Activated naive CD8-positive, alpha-beta T cell treated with anti-CD3 and anti-CD28 coated beads, Interleukin-2, amount 50 U/mL, for 24 hours (primary cell): Measurements from ENCODE around the gene LRRC59.
"Not testable (repeated sequence)": the region's sequence is repeated elsewhere in the genome, so short reads cannot be mapped to it uniquely, and the experiment has no call there.

Experiments
- ATAC-seq: fragments of 150-1000 bp; cut with Tn5 transposase; one replicate; pipeline ENCODE4 v1.10.0; 2021
- DNase-seq: peaks from one replicate; pipeline ENCODE4 v3.0.0; 2021
- H3K27ac Mint-ChIP-seq: one replicate; pipeline ENCODE4 v1.8.0; 2021; ENCODE audit warnings: mild to moderate bottlenecking, mixed read lengths
- H3K27me3 Mint-ChIP-seq: one replicate; pipeline ENCODE4 v1.8.0; 2021; ENCODE audit warnings: mixed read lengths
- H3K36me3 Mint-ChIP-seq: one replicate; pipeline ENCODE4 v1.8.0; 2021; ENCODE audit warnings: low read depth, mixed read lengths
- H3K4me1 Mint-ChIP-seq: one replicate; pipeline ENCODE4 v1.8.0; 2021; ENCODE audit warnings: mixed read lengths
- H3K4me3 Mint-ChIP-seq: one replicate; pipeline ENCODE4 v1.8.0; 2021; ENCODE audit warnings: mild to moderate bottlenecking, moderate library complexity, mixed read lengths
- H3K9me3 Mint-ChIP-seq: one replicate; pipeline ENCODE4 v1.8.0; 2021; ENCODE audit warnings: mixed read lengths

The LRRC59 gene

DNA sequence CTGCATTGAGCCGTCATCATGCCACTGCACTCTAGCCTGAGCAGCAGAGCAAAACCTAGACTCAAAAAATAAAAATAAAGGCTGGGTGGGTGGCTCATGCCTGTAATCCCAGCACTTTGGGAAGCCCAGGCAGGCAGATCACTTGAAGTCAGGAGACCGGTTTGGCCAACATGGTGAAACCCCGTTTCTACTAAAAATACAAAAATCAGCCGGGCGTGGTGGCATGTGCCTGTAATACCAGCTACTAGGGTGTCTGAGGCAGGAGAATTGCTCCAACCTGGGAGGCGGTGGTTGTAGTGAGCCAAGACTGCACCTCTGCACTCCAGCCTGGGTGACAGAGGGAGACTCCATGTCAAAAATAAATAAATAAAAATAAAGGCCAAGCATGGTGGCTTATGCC, 30.8 kb upstream of the LRRC59 start:
- H3K27me3 Mint-ChIP-seq, DNase-seq, ATAC-seq, H3K4me3 Mint-ChIP-seq, H3K36me3 Mint-ChIP-seq, H3K9me3 Mint-ChIP-seq, H3K27ac Mint-ChIP-seq: not testable (repeated sequence)
- peaks cover 19% of the 10 kb centered on the region for H3K4me1 Mint-ChIP-seq

DNA sequence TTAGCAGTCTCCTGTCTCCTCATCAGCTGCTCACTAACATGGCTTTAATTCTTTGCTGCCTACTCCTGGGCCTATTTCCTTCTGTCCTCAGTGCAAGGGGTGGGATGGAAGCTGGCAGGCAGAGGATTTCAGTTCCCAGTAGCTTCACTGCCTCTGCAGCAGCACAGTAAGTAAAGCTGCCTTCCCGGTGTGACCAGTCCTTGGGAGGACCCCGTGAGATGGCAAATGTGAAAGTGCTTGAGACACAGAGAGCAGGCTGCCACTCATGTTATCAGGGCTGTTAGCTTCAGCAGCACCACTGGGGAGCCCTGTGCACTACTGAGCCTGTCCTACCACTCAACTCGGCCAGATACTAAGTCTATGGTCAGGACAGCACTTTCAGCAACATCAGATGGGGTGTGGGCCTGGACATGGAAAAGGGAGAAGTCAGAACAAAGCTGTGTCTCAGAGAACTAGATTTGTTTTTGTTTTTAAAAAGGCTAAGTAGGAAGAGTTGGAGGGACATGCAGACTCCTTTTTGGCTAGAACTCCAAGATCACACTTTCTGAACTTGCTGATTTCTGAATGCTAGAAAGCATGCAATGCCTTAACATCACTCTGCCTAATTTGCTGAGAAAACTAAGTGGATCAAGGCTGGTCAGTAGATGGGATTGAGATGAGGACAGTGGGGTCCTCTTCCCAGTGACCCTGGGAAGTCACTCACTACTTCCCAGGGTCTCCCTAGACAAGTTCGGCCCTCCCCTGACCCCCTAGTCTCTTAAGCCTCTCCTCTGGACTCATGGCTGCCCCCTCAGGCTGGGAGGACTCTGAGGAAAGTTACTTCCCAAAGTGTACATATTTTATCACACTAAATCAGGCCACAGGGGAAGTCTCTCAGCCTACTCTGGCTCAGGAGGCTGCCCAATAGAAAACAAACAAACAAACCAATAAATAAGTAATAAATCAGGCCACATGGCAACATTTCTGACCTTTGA, 29.8 kb upstream of the LRRC59 start:
- Mint-ChIP-seq H3K4me3 (peak overlapping the region; percentile 77), H3K27ac (peak overlapping the region; percentile 13), H3K27me3 (no peaks in the 10 kb centered on the region), H3K4me1 (peaks cover 19% of the 10 kb centered on the region), H3K36me3 (no peaks in the 10 kb centered on the region), H3K9me3 (no peaks in the 10 kb centered on the region)
- peak; percentile 56 for ATAC-seq
- DNase-seq = peak; percentile 46

DNA sequence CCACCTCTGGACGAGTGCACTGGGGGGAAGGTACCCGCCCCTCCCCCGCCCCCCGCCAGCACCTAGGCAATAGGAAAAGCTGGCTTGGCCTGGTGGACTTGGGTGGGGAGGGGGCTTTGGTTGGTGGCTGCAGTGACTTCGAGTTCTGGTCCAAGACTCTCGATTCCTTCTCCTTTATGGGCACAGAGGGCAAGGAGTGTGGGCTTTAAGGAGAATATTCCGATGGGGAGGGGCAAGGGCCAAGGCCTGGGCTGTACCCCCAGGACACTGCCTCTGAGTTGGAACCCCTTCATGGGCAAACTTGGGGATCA, 29.1 kb upstream of the LRRC59 start:
- peak overlapping the region; percentile 77 for H3K4me3 Mint-ChIP-seq
- no peaks in the 10 kb centered on the region for H3K36me3 Mint-ChIP-seq
- H3K9me3 Mint-ChIP-seq = no peaks in the 10 kb centered on the region
- H3K27ac Mint-ChIP-seq = no peak overlapping the region
- ATAC-seq (no peak), DNase-seq (no peak)
- H3K4me1 Mint-ChIP-seq = peaks cover 24% of the 10 kb centered on the region
- H3K27me3 Mint-ChIP-seq = no peaks in the 10 kb centered on the region

DNA sequence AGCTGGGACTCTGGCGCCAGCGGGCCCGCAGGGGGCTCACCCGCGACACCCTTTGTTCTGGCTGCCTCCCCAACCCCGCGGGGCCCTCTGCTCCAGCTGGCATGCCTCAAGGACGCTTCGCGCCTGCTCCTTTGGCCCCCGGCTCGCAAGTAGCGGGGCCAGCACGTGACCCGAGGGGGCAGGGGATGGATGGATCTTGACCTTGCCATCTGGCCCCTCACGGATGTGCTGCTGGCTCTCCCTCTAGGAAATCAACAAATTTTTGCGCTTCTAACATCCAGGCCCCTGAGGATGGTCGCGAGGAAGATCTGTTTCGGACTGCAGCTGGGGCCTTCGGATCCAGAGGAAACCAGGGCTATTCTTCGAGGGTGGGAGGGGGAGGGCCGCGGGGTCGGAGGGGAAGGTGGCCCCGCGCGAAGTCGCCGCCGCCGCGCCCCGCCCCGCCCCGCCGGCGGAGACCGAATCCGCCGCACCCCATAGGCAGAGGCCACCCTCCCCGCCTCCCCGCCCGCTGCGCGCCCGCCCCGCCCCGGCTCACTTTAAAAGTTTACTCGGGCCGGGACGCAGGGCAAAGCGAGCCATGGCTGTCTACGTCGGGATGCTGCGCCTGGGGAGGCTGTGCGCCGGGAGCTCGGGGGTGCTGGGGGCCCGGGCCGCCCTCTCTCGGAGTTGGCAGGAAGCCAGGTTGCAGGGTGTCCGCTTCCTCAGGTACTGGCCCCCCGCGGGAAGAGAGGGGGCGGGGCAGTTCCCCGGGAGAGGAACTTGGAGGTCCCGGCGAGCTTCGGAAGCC, 28.6 kb upstream of the LRRC59 start, which contains the start of gene ACSF2:
Gene ACSF2 (plus strand): TSS at position 537 of the 790 bp plus-strand sequence. CDS start 44 bp downstream, at position 581.
- no peaks in the 10 kb centered on the region for H3K27me3 Mint-ChIP-seq
- peak within 1 kb of the TSS; percentile 77 for H3K4me3 Mint-ChIP-seq
- DNase-seq = peak; percentile 72
- H3K9me3 Mint-ChIP-seq = no peaks in the 10 kb centered on the region
- ATAC-seq = peak; percentile 82
- H3K36me3 Mint-ChIP-seq = no peaks in the 10 kb centered on the region
- H3K27ac Mint-ChIP-seq = peak within 1 kb of the TSS; percentile 73
- peaks cover 28% of the 10 kb centered on the region for H3K4me1 Mint-ChIP-seq

DNA sequence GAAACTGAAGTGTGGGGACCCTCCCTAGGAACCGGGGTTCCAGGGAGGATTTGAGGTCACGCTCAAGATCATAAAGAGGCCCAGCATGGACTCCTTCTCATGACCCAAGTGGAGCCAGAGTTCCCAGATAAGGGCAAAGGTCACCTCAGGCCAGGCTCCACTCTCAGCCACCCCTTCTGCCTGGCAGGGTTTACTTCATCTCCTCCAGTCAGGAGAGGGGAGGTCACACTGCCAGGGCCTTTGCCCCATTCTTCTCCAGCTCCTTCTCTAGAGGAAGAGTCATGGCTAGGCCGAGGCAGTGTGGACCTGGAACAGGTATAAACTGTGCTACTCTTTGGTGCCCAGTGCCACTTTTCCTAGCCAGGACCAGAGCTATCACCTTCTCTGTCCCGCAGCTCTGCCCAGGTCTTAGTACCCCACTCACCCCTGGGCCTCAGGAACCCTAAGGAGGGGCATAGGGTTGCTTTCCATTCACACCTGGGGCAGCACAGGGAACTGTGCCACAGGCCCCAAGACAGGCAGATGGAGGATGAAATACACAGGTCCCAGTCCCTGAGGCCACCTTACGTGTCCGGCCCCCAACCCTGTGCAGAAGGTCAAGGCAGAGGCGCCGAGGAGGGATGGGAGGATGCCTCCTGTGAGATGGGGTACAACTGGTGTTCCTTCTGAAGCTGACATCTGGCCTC, 27.8 kb upstream of the LRRC59 start:
- ATAC-seq (peak; percentile 8), DNase-seq (no peak)
- Mint-ChIP-seq H3K36me3 (no peaks in the 10 kb centered on the region), H3K4me1 (peaks cover 29% of the 10 kb centered on the region), H3K4me3 (peak overlapping the region; percentile 77), H3K9me3 (no peaks in the 10 kb centered on the region), H3K27ac (no peak overlapping the region), H3K27me3 (no peaks in the 10 kb centered on the region)

DNA sequence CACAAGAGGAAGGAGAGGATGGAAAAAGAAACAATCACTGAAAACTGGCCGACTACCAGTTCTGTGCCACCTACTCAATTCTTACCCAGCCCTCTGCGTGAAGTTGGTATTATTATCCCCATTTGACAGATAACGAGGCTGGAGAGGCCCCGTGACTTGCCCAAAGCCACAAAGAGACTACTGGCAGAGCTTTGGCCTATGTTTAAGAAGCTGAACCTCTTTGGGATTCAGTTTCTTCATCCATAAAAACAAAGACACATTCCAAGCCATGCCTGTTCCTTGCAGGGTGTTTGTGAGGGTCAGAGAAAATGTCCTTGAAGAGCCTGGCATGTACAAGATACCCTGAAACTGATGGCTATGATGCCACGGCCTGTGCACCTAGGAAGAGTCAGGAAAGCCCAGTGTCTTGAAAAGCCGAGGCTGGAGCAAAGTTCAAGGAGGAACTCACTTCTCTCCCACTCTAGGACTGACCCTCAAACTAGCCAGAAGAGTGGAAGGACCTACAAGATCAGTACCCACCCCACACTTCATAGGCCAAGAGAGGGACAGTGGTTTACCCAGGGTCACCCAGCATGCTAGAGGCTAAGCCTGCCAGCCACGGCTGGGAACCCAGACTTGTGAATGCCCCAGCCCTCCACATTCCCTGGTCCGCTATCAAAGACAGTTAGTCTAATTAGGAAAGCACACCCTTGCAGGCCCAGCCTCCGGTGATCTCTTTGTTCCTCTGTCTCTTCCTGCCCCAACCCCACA, 27.1 kb upstream of the LRRC59 start:
- Mint-ChIP-seq H3K27me3 (no peaks in the 10 kb centered on the region), H3K9me3 (no peaks in the 10 kb centered on the region), H3K36me3 (no peaks in the 10 kb centered on the region), H3K4me3 (no peak overlapping the region), H3K4me1 (peaks cover 29% of the 10 kb centered on the region), H3K27ac (no peak overlapping the region)
- ATAC-seq = no peak
- DNase-seq = no peak

DNA sequence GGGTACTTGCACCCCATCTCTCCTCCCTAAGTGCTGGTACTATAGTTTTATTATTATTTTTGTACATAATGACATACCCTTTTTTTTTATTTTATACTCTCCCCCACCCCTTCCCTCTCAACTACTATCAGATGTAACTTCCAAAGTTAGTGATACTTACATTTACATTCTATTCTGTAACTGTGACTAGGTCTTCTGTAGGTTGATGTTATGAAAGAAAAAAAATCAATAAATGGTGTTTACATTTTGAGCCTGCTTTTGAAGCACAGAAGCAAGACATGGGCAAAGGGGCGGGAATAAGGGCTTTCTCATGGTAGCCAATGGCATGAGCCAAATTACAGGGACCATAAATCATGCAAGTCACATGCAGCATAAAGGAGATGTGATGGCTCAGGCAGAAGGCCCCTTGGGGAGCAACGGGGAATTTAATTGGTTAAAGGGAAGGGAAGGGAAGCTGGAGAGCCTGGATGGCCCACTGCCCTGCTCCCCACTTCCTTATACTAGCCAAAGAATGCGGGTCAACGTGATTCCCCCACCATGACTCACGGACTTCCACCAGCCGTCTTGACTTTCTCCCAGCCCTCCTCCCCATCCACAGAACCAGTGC, 26.3 kb upstream of the LRRC59 start:
- ATAC-seq = no peak
- Mint-ChIP-seq H3K36me3 (no peaks in the 10 kb centered on the region), H3K27ac (no peak overlapping the region), H3K9me3 (no peaks in the 10 kb centered on the region), H3K4me1 (peaks cover 29% of the 10 kb centered on the region), H3K4me3 (no peak overlapping the region), H3K27me3 (no peaks in the 10 kb centered on the region)
- DNase-seq = no peak

DNA sequence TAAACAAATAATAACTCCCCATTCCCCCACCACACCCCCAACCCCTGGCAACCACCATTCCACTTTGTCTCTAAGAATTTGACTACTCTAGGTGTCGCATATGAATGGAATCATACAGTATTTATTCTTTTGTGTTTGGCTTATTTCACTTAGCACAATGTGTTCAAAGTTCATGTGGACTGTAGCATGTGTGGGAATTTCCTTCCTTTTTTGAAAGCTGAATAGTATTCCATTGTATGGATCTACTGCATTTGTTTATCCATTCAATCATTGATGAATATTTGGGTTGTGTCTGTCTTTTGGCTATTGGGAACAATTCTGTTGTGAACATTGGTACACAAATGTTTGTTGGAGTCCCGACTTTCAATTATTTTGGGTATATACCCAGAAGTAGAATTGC, 25.4 kb upstream of the LRRC59 start:
- Mint-ChIP-seq H3K36me3 (no peaks in the 10 kb centered on the region), H3K27ac (no peak overlapping the region), H3K4me3 (no peak overlapping the region), H3K9me3 (no peaks in the 10 kb centered on the region), H3K27me3 (peaks cover 2% of the 10 kb centered on the region), H3K4me1 (peaks cover 28% of the 10 kb centered on the region)
- ATAC-seq (no peak), DNase-seq (no peak)

DNA sequence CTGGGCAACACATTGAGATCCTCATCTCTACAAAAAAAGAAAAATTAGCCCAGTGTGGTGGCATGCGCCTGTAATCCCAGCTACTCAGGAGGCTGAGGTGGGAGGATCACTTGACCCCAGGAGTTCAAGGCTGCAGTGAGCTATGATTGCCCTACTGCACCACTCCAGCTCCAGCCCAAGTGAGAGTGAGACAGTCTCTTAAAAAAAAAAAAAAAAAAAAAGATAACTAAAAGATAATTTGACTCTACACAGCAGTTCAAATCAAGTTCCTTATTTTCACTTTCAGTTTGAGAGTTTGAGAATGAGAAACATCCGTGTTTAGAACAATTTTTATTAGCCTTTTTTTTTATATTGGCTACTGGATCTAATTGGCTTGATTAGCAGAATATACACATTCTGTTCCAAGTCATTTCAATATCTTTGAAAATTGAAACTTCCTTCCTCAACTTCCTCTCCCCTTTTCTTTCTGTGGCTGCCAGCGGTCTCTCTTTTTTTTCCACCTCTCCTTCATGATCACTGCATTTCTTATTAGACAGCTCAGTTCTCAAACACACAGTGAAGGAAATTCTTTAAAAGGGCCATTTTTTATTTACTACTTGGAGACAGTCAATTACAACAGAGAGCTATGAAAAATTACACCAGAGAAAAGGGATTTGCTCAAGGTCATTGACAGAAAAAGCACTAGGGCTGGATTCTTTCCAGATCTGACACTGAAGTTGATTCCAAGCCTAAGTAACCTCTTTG, 24.2 kb upstream of the LRRC59 start:
- ATAC-seq = no peak
- Mint-ChIP-seq H3K9me3 (no peaks in the 10 kb centered on the region), H3K27me3 (peaks cover 2% of the 10 kb centered on the region)

DNA sequence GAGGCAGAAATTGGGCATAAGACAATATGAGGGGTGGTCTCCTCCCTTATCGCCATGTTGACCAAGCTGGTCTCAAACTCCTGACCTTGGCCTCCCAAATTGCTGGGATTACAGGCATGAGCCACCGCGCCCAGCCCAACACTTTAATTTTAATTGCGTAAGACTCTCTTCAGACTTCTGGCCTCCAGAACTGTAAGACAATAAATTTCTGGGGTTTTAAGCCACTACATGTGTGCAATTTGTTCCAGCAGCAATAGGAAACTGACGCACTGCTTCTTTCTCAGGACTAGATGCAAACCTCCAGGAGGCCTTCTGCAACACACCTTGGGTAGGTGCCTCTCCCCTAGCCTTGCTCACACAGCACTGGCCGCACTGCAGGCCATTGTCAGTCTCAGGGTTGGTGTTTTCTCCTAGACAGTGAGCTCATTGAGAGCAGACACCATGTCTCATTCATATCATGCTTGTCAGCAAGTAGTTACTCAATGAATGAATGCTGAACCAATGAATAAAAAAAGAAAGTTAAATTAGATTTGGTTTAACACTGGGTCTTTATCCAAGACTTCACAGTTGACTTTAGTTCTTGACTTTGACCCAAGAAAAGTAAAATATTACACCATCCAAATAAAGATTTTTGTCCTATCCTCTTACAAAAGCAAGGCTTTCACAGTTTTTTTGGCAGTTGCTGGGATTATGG, 23.2 kb upstream of the LRRC59 start:
- no peaks in the 10 kb centered on the region for H3K9me3 Mint-ChIP-seq
- no peak overlapping the region for H3K4me3 Mint-ChIP-seq
- no peaks in the 10 kb centered on the region for H3K36me3 Mint-ChIP-seq
- no peak for DNase-seq
- H3K4me1 Mint-ChIP-seq = peaks cover 12% of the 10 kb centered on the region
- peak overlapping the region; percentile 91 for H3K27ac Mint-ChIP-seq
- peaks cover 2% of the 10 kb centered on the region for H3K27me3 Mint-ChIP-seq
- no peak for ATAC-seq

More for the DNA sequence above, 24.2 kb upstream of the LRRC59 start:
- no peaks in the 10 kb centered on the region for H3K36me3 Mint-ChIP-seq
- H3K4me1 Mint-ChIP-seq = peaks cover 15% of the 10 kb centered on the region
- peak overlapping the region; percentile 78 for H3K4me3 Mint-ChIP-seq
- no peak for DNase-seq
- peak overlapping the region; percentile 91 for H3K27ac Mint-ChIP-seq

DNA sequence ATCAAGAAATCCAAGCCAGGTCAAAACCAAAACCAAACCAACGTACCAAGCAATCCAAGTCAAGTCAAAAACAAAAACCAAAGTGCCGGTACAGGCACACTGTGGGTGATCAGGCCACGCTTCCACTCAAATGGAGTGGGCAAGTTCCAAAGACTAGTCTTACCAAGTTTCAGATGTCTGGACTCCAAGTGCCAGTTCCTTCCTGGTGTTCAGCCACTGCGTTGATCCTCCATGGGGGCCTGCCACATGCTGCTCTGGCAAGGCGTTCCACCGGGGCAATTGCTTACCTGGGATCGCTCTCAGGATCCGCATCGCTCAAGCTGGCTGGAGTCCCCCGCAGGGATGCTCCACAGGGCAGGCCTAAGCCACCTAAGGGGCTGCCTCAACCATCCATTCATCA, 22.3 kb upstream of the LRRC59 start:
- peaks cover 10% of the 10 kb centered on the region for H3K4me1 Mint-ChIP-seq
- not testable (repeated sequence) for H3K4me3 Mint-ChIP-seq, H3K9me3 Mint-ChIP-seq, ATAC-seq, H3K27me3 Mint-ChIP-seq, DNase-seq, H3K27ac Mint-ChIP-seq, H3K36me3 Mint-ChIP-seq

DNA sequence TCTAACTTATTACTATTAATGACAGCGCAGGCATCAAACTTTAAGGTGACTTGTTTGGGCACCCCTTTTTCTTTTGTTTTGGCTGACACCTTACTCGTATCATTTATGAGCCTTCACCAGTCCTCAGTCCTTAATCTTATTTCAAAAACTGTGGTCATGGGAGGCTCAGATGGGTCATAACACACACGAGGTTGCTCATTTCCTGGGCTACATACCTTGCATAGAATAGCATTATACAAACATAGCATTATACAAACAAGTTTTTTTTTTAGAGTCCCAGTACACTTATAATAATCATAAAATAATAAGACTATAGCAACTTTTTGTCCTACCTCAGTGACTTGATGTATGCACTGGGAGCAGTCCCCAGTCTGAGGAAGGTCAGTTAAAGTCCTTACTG, 17.5 kb upstream of the LRRC59 start:
- DNase-seq = no peak
- no peak for ATAC-seq

More for the DNA sequence above, 17.5 kb upstream of the LRRC59 start:
- H3K27ac Mint-ChIP-seq = no peak overlapping the region
- no peaks in the 10 kb centered on the region for H3K4me1 Mint-ChIP-seq
- no peaks in the 10 kb centered on the region for H3K36me3 Mint-ChIP-seq
- no peak overlapping the region for H3K4me3 Mint-ChIP-seq
- H3K27me3 Mint-ChIP-seq = peaks cover 4% of the 10 kb centered on the region
- no peaks in the 10 kb centered on the region for H3K9me3 Mint-ChIP-seq
